Measurements from ENCODE around the gene MATR3.
A peak's percentile ranks its signal among the peaks of the same experiment; 100 is the strongest.
"Not testable (repeated sequence)": the region's sequence is repeated elsewhere in the genome, so short reads cannot be mapped to it uniquely, and the experiment has no call there.

Gene MATR3

DNA sequence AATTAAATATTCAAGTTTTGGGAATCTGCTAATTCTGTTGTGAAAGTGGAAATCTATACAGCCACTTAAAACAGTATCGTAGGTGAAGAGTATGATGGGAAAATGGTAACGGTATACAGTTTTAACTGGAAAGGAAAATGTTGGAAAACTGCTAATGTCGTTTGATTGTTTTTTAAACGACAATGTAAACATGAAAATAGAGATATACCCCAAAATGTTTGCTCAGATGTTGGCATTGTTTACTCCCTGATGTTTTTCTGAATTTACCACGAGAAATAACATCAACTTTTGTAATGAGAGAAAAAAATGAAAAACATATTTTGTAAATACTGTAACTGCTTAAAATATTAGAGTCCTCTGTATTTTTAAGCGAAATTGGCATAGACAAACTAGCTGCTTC, 2.7 kb downstream of the MATR3 start:
- DNase-seq (ENCODE audit: low read depth in 2 of 2) = no peak

GRCh38 chr5:139296862-139297326, 3.4 kb downstream of the MATR3 start:
- no peak for DNase-seq (ENCODE audit: low read depth in 2 of 2)

GRCh38 chr5:139297439-139298133, 4.0 kb downstream of the MATR3 start:
- DNase-seq (ENCODE audit: low read depth in 2 of 2) = no peak

GRCh38 chr5:139298242-139298641, 4.7 kb downstream of the MATR3 start:
- no peak for DNase-seq (ENCODE audit: low read depth in 2 of 2)

- no peak for DNase-seq (ENCODE audit: low read depth in 2 of 2)
These were observed 5.9 kb downstream of the MATR3 start for GRCh38 chr5:139299486-139299885.

GRCh38 chr5:139301808-139302499, 8.4 kb downstream of the MATR3 start:
- no peak for DNase-seq (ENCODE audit: low read depth in 2 of 2)

GRCh38 chr5:139304391-139305324, 11.1 kb downstream of the MATR3 start:
- DNase-seq (ENCODE audit: low read depth in 2 of 2) = no peak

- DNase-seq (ENCODE audit: low read depth in 2 of 2) = no peak
These were observed 12.7 kb downstream of the MATR3 start for GRCh38 chr5:139306197-139306596.

GRCh38 chr5:139306628-139307379, 13.3 kb downstream of the MATR3 start:
- DNase-seq (ENCODE audit: low read depth in 2 of 2) = no peak

DNA sequence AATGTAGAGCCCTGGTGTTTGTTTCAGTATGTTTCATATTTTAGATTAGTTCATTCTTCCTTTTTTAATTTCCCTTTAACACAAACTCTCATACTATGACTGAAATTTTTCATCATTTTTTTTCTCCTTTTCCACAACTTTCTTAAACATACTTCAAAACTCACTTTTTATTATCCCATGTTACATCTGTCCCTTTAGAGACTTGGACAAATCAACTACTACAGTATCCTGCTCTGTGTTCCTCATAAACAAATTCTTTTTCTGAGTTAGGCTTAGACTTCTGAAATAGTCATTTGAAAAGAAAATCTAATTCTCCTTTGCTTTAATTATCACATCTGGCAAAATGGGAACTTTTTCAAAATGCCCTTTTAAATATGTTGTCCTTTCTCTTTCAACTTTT, 15.3 kb downstream of the MATR3 start:
- DNase-seq (ENCODE audit: low read depth in 2 of 2) = no peak

DNA sequence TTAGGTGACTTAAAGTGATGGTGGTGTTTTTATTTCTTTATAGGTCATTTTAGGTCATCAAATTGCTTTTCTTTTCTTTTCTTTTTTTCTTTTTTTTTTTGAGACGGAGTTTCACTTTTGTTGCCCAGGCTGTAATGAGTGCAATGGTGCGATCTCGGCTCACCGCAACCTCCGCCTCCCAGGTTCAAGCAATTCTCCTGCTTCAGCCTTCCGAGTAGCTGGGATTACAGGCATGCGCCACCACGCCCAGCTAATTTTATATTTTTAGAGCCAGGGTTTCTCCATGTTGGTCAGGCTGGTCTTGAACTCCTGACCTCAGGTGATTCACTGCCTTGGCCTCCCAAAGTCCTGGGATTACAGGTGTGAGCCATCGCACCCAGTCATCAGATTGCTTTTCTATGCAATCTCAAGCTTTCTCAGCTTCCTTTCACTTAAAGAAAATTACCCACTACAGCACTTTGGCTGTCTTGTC, 17.2 kb downstream of the MATR3 start:
- DNase-seq (ENCODE audit: low read depth in 2 of 2) = not testable (repeated sequence)

- DNase-seq (ENCODE audit: low read depth in 2 of 2) = no peak
These were observed 18.5 kb downstream of the MATR3 start for GRCh38 chr5:139312075-139312474.

- no peak for DNase-seq (ENCODE audit: low read depth in 2 of 2)
These were observed 20.7 kb downstream of the MATR3 start for GRCh38 chr5:139314276-139314675.

- no peak for DNase-seq (ENCODE audit: low read depth in 2 of 2)
These were observed 21.6 kb downstream of the MATR3 start for GRCh38 chr5:139315056-139315615.

- no peak for DNase-seq (ENCODE audit: low read depth in 2 of 2)
These were observed 42.3 kb downstream of the MATR3 start for GRCh38 chr5:139335811-139336210.

DNA sequence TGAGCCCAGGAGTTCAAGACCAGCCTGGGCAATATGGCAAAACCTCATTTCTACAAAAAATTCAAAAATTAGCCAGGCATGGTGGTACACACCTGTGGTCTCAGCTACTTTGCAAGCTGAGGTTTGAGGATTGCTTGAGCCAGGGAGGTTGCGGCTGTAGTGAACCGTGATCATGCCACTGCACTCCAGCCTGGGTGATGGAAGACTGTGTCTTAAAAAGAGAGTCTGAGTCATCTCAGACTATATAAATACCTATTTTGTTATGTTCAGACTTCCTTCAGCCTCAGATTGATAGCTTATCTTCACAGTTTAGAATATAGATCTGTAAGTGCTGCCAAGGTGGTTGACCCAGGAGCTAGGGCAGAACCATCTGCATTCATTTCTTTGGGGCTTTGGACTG, 46.5 kb downstream of the MATR3 start:
- DNase-seq (ENCODE audit: low read depth in 2 of 2) = no peak

GRCh38 chr5:139341187-139341688, 47.7 kb downstream of the MATR3 start:
- DNase-seq (ENCODE audit: low read depth in 2 of 2) = no peak

- peak; percentile 95 to 97 for DNase-seq (ENCODE audit: low read depth in 2 of 2)
These were observed 48.3 kb downstream of the MATR3 start, which contains the start of gene PAIP2 for GRCh38 chr5:139341689-139342422. Gene PAIP2, plus strand, starts transcription at chr5:139341854. Its CDS starts 21,931 bp downstream, at chr5:139363785.

- peak; percentile 64 to 78 for DNase-seq (ENCODE audit: low read depth in 2 of 2)
These were observed 48.8 kb downstream of the MATR3 start for GRCh38 chr5:139342423-139342723.

- DNase-seq (ENCODE audit: low read depth in 2 of 2) = no peak
These were observed 49.9 kb downstream of the MATR3 start for GRCh38 chr5:139343476-139343875.
